GM12878 (cell line): ENCODE measurements around the gene PLSCR4.
A peak's percentile ranks its signal among the peaks of the same experiment; 100 is the strongest.

Experiments used
- BCLAF1 ChIP-seq: fragments of 450-650 bp; IDR thresholded peaks from 2 replicates; pipeline ENCODE4 v1.6.1; 2017; ENCODE audit warnings: antibody characterized with exemption, mild to moderate bottlenecking, moderate library complexity
- CREM ChIP-seq: IDR thresholded peaks from 2 replicates; pipeline ENCODE4 v1.6.1; 2014; ENCODE audit warnings: antibody characterized with exemption, low read depth
- CTCF ChIP-seq, 3 experiments: IDR thresholded peaks in 2 of 3; conservative IDR thresholded peaks in 1 of 3; 2 replicates each; pipeline ENCODE4 v1.5.1; 2011; ENCODE audit warnings: low read depth in 3 of 3, low read length in 3 of 3, mild to moderate bottlenecking in 3 of 3, control low read depth in 2 of 3, moderate library complexity in 2 of 3, inconsistent platforms in 1 of 3, mixed read lengths in 1 of 3; ENCODE audit not compliant: control insufficient read depth in 2 of 3, insufficient read depth in 1 of 3; ENCODE audit errors: extremely low read depth in 1 of 3
- EZH2 ChIP-seq: IDR thresholded peaks from 2 replicates; pipeline ENCODE4 v1.6.1; 2012; ENCODE audit warnings: low read depth, mild to moderate bottlenecking, control low read depth, inconsistent platforms, low read length, borderline replicate concordance; ENCODE audit not compliant: control insufficient read depth
- GABPA ChIP-seq: IDR thresholded peaks from 2 replicates; pipeline ENCODE4 v1.6.1; 2014; ENCODE audit warnings: antibody characterized with exemption, low read depth, mild to moderate bottlenecking, inconsistent platforms
- MYC ChIP-seq: IDR thresholded peaks from 2 replicates; pipeline ENCODE4 v1.6.1; 2011; ENCODE audit warnings: mild to moderate bottlenecking, low read length, moderate library complexity, inconsistent platforms; ENCODE audit not compliant: insufficient read depth, insufficient replicate concordance, insufficient read length, severe bottlenecking
- PML ChIP-seq: IDR thresholded peaks from 2 replicates; pipeline ENCODE4 v1.6.1; 2012; ENCODE audit warnings: low read length, inconsistent platforms
- SRF ChIP-seq, 2 experiments: IDR thresholded peaks; 2 replicates each; pipeline ENCODE4 v1.6.1; 2011; ENCODE audit warnings: low read depth in 2 of 2, low read length in 2 of 2, mild to moderate bottlenecking in 1 of 2, moderate library complexity in 1 of 2
- STAT3 ChIP-seq: IDR thresholded peaks from 2 replicates; pipeline ENCODE4 v1.6.1; 2011; ENCODE audit warnings: low read depth, low read length, improper control_type of control experiment
- TCF3 ChIP-seq: IDR thresholded peaks from 2 replicates; pipeline ENCODE4 v1.6.1; 2012; ENCODE audit warnings: low read depth, mild to moderate bottlenecking, low read length, borderline replicate concordance; ENCODE audit not compliant: insufficient read depth
- ZBTB33 ChIP-seq: fragments of 450-650 bp; IDR thresholded peaks from 2 replicates; pipeline ENCODE4 v1.6.1; 2017; ENCODE audit warnings: mild to moderate bottlenecking

GRCh38 chr3:146148468-146148931 lies 102.4 kb downstream of the PLSCR4 start:
- TF ChIP-seq BCLAF1 (no peak), EZH2 (no peak), PML (no peak), CTCF (IDR thresholded peaks at IDR 0.05 in 2 of 3, conservative IDR thresholded peaks at IDR 0.05 in 1 of 3; ENCODE audit: control insufficient read depth in 2 of 3, extremely low read depth in 1 of 3, insufficient read depth in 1 of 3, low read depth in 3 of 3, low read length in 3 of 3) (peak in 1 of 3 experiments; percentile 24; a peak in 1 of 6 replicates), GABPA (no peak), TCF3 (no peak), CREM (no peak), MYC (no peak), ZBTB33 (no peak), STAT3 (no peak), SRF (IDR thresholded peaks at IDR 0.05; ENCODE audit: low read depth in 2 of 2, low read length in 2 of 2) (no peak)
